NT2/D1 (cell line): ENCODE data around the gene MYH15.

Experiments
- YY1 ChIP-seq: IDR thresholded peaks from 2 replicates; pipeline ENCODE4 v1.6.1; 2011; ENCODE audit not compliant: insufficient read length, insufficient read depth
- ZNF274 ChIP-seq: IDR thresholded peaks from 2 replicates; pipeline ENCODE4 v1.6.1; 2011; ENCODE audit warnings: mild to moderate bottlenecking, low read depth, low read length

- TF ChIP-seq ZNF274, result no peak
- no peak for TF ChIP-seq YY1
Measured at GRCh38 chr3:108450444-108450843, 60.0 kb downstream of the MYH15 start.
